Prostate gland (tissue), 2 donors: ENCODE results near the gene TBX5.

Experiments used
- POLR2A ChIP-seq: fragments of 450-650 bp; IDR thresholded peaks from one replicate; pipeline ENCODE4 v1.6.1; 2016; ENCODE audit warnings: antibody characterized with exemption, mild to moderate bottlenecking
- TF ChIP-seq, protein P1 (sequence below), 4 experiments: fragments of 200-600 bp in 2 of 4; fragments of 450-650 bp in 2 of 4; sonication (generic) in 2 of 4; IDR thresholded peaks; 1 replicate in 3 of 4; 2 replicates in 1 of 4; pipeline ENCODE4 v1.5.1; 2016 to 2019; ENCODE audit warnings: antibody characterized with exemption in 4 of 4, mild to moderate bottlenecking in 2 of 4, moderate library complexity in 2 of 4

DNA sequence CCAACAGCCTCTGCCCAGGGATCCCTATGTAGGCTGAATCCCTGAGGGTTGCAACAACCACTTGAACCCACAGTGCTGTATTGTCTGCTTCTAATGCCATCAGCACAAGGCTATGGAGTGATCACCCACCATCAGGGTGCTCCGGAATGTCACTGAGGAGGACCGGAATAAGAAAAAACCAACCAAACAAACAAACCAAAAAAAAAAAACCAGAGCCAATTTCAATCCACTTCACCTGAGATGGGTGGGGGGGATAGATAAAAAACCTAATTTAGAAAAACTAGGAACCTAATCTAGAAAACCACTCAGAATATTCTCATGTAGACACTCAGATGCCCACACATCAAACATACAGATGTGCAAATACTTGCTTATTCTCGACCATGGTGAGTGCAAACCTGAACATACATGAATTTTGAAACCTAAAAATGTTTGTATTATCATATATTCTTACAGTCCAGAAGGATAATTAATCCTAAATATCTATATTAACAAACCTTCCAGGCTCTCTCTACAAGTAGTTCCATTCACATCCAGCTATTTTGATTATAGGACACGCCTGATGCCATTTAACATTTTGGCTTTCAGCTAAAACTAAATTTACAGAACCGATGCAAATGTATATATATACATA is 3.7 kb downstream of the TBX5 start:
- TF ChIP-seq, protein P1, sequence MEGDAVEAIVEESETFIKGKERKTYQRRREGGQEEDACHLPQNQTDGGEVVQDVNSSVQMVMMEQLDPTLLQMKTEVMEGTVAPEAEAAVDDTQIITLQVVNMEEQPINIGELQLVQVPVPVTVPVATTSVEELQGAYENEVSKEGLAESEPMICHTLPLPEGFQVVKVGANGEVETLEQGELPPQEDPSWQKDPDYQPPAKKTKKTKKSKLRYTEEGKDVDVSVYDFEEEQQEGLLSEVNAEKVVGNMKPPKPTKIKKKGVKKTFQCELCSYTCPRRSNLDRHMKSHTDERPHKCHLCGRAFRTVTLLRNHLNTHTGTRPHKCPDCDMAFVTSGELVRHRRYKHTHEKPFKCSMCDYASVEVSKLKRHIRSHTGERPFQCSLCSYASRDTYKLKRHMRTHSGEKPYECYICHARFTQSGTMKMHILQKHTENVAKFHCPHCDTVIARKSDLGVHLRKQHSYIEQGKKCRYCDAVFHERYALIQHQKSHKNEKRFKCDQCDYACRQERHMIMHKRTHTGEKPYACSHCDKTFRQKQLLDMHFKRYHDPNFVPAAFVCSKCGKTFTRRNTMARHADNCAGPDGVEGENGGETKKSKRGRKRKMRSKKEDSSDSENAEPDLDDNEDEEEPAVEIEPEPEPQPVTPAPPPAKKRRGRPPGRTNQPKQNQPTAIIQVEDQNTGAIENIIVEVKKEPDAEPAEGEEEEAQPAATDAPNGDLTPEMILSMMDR (IDR thresholded peaks at IDR 0.05) = no peak
- no peak for TF ChIP-seq POLR2A
